Measurements from ENCODE around the gene C1QB. TPM values are rescaled to one million over a fixed set of nuclear protein-coding genes. Genes with fewer than 3 reads are reported as not detected.

Gene C1QB
- total and polyA plus RNA-seq, 2 of the 8 experiments (the other 6 are each of a cell fraction or from before 2014, with no cell fraction given): not detected

- TF ChIP-seq ATF2 (IDR thresholded peaks at IDR 0.05; ENCODE audit: low read length) (no peak), ASH2L (IDR thresholded peaks at IDR 0.05; ENCODE audit: low read length) (no peak), RFX5 (IDR thresholded peaks at IDR 0.05; ENCODE audit: borderline replicate concordance, low read depth, low read length) (no peak)
Measured at GRCh38 chr1:22697980-22698379, 44.9 kb downstream of the C1QB start (continued).
